MM.1S (cell line): Measurements from ENCODE around the gene JAGN1.
"Not testable (repeated sequence)": the region's sequence is repeated elsewhere in the genome, so short reads cannot be mapped to it uniquely, and the experiment has no call there.

Experiments
- DNase-seq: peaks from one replicate; pipeline ENCODE4 v3.0.0-alpha.2; 2015
- H2AFZ ChIP-seq: fragments of 300-600 bp; sonication (generic); 2 replicates; pipeline ENCODE4 v1.6.0; 2016; ENCODE audit warnings: antibody characterized with exemption, low read length
- H3F3A ChIP-seq: fragments of 300-600 bp; sonication (generic); 2 replicates; pipeline ENCODE4 v1.6.1; 2016; ENCODE audit warnings: mild to moderate bottlenecking, antibody characterized with exemption, low read length, moderate library complexity, mixed read lengths; ENCODE audit not compliant: insufficient read depth
- H3K27ac ChIP-seq: fragments of 300-600 bp; sonication (generic); 2 replicates; pipeline ENCODE4 v1.5.1; 2016; ENCODE audit warnings: mild to moderate bottlenecking, low read length
- H3K27me3 ChIP-seq: fragments of 300-600 bp; sonication (generic); replicated peaks from 2 replicates; pipeline ENCODE4 v1.6.0; 2016; ENCODE audit warnings: low read length; ENCODE audit not compliant: insufficient read depth
- H3K36me3 ChIP-seq: fragments of 300-600 bp; sonication (generic); replicated peaks from 2 replicates; pipeline ENCODE4 v1.6.1; 2016; ENCODE audit warnings: mild to moderate bottlenecking, low read length, mixed read lengths; ENCODE audit not compliant: insufficient read depth
- H3K4me1 ChIP-seq: fragments of 300-600 bp; sonication (generic); 2 replicates; pipeline ENCODE4 v1.6.1; 2016; ENCODE audit warnings: low read length, mixed read lengths
- H3K4me2 ChIP-seq: fragments of 300-600 bp; sonication (generic); 2 replicates; pipeline ENCODE4 v1.6.0; 2016; ENCODE audit warnings: low read depth, low read length
- H3K4me3 ChIP-seq: fragments of 300-600 bp; sonication (generic); 2 replicates; pipeline ENCODE4 v1.5.1; 2016; ENCODE audit warnings: low read length, mixed read lengths
- H3K79me2 ChIP-seq: fragments of 300-600 bp; sonication (generic); 2 replicates; pipeline ENCODE4 v1.6.1; 2016; ENCODE audit warnings: mixed run types, low read length, mixed read lengths
- H3K9ac ChIP-seq: fragments of 300-600 bp; sonication (generic); 2 replicates; pipeline ENCODE4 v1.6.1; 2016; ENCODE audit warnings: low read length, mixed read lengths
- H3K9me2 ChIP-seq: fragments of 300-600 bp; sonication (generic); replicated peaks from 2 replicates; pipeline ENCODE4 v1.6.1; 2016; ENCODE audit warnings: mild to moderate bottlenecking, low read length, mixed read lengths; ENCODE audit not compliant: insufficient read depth
- H3K9me3 ChIP-seq: fragments of 300-600 bp; sonication (generic); replicated peaks from 2 replicates; pipeline ENCODE4 v1.6.1; 2016; ENCODE audit warnings: mild to moderate bottlenecking, low read length, mixed read lengths; ENCODE audit not compliant: insufficient read depth
- H4K20me1 ChIP-seq: fragments of 300-600 bp; sonication (generic); 2 replicates; pipeline ENCODE4 v1.6.1; 2016; ENCODE audit warnings: mild to moderate bottlenecking, low read length, moderate library complexity, mixed read lengths; ENCODE audit not compliant: insufficient read depth
- EZH2 ChIP-seq: fragments of 300-600 bp; sonication (generic); optimal IDR thresholded peaks from 2 replicates; pipeline ENCODE3; 2017; ENCODE audit warnings: low read depth, mild to moderate bottlenecking, antibody characterized with exemption, low read length, mixed read lengths
- EZH2phosphoT487 ChIP-seq: fragments of 300-600 bp; sonication (generic); IDR thresholded peaks from 2 replicates; pipeline ENCODE4 v1.6.1; 2018; ENCODE audit warnings: antibody characterized with exemption, low read length
- TF ChIP-seq, protein P1 (sequence below): fragments of 300-600 bp; sonication (generic); IDR thresholded peaks from 2 replicates; pipeline ENCODE4 v1.5.1; 2016; ENCODE audit warnings: antibody characterized with exemption, low read length, mixed read lengths

JAGN1 gene

DNA sequence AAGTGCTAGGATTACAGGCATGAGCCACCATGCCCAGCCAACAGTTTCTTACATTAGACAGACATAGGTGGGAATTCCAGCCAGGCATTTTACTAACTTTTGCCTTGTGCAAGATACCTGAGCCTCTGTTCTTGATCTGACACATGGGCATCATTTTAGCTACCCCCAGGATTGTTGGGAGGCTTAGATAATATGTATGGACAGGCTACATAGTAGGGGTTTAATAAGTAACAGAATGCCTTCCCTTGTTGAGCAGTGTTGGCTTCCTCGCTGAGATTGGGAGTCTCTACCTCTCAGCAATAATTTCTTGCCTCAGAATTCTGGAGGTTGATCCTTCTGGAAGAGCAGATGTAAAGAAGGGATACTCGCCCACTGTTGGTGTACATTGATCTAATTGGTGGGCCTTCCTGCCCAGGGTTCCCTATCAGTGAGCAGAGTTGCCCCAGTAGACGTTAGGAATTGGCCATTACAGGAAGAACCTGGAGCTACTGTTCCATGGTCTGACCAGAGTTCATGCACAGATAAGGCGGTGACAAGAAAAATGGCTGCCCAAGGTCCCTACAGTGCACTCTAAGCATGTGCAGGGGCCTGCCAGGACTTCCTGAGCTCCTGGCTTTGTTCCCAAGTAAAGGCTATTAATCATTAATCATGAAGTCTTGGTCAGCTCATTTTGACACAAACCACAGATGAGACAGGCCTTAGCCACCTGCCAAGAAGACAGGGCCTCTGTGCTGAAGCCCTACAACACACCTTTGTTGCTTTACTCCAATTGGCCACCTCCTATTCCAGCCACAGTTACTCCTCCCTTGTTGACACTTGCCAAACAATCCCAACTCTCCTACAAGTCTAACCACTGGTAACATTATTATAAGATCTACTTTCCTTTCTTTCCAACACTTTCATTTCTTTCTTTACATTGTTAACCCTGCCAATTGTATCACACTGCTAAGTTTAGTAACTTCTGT is 7.3 kb downstream of the JAGN1 start:
- no peaks in the 10 kb centered on the region for H3K27me3 ChIP-seq
- H3K4me1 ChIP-seq: peaks cover 5% of the 10 kb centered on the region; the same call in 1 of the 2 replicates
- no peak overlapping the region for H3K4me2 ChIP-seq
- H3K79me2 ChIP-seq: peaks cover 7% of the 10 kb centered on the region
- H3K9ac ChIP-seq: no peak overlapping the region
- H2AFZ ChIP-seq: no peak overlapping the region
- no peak overlapping the region for H3K27ac ChIP-seq
- no peak for TF ChIP-seq EZH2phosphoT487
- TF ChIP-seq, protein P1, sequence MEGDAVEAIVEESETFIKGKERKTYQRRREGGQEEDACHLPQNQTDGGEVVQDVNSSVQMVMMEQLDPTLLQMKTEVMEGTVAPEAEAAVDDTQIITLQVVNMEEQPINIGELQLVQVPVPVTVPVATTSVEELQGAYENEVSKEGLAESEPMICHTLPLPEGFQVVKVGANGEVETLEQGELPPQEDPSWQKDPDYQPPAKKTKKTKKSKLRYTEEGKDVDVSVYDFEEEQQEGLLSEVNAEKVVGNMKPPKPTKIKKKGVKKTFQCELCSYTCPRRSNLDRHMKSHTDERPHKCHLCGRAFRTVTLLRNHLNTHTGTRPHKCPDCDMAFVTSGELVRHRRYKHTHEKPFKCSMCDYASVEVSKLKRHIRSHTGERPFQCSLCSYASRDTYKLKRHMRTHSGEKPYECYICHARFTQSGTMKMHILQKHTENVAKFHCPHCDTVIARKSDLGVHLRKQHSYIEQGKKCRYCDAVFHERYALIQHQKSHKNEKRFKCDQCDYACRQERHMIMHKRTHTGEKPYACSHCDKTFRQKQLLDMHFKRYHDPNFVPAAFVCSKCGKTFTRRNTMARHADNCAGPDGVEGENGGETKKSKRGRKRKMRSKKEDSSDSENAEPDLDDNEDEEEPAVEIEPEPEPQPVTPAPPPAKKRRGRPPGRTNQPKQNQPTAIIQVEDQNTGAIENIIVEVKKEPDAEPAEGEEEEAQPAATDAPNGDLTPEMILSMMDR: no peak
- TF ChIP-seq EZH2: no peak
- H3K36me3 ChIP-seq: 0 out of 2 replicates have a peak, but pooled peaks cover 1% of the 10 kb centered on the region
- no peaks in the 10 kb centered on the region for H4K20me1 ChIP-seq
- no peak for DNase-seq
- H3K4me3 ChIP-seq: no peak overlapping the region
- no peaks in the 10 kb centered on the region for H3K9me2 ChIP-seq
- H3F3A ChIP-seq: no peaks in the 10 kb centered on the region
- H3K9me3 ChIP-seq: no peaks in the 10 kb centered on the region

DNA sequence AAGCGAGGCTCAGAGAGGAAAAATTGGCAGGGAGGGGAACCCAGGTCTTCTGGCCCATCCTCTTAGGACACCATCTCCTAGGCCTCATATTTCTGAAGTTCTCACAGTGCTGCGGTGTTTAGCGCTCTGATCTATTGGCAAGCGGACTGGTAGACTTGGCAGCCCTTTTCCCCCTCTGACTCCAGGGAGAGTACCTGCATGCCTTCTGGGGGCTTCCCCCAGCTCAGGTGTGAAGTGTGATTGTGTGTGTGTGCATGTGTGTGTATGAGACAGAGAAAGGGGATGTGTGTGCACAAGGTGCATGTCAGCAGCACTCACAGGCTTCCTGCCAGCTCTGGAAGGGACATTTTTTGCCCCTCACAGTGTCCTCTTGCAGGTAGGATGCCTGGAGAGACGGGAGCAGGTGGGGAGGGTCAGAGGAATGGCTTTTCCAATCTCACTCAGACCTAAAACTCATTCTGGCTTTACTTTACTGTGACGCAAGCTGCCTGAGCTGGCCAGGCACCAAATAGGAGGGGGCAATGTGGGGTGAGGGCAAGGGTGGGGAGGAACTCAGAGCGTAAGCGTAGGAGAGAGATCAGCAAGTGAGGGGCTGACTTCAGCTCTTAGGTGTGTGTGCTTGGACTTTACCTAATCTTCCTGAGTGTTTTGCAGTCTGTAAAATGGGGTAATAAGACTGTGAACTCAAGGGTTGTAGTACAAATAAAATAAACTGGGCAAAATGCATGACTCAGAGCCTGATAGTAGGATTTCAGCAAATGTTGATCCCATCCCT is 8.2 kb downstream of the JAGN1 start:
- Histone ChIP-seq H4K20me1 (no peaks in the 10 kb centered on the region), H3K9me3 (no peaks in the 10 kb centered on the region), H3K27me3 (no peaks in the 10 kb centered on the region), H3K36me3 (no peaks in the 10 kb centered on the region), H2AFZ (no peak overlapping the region), H3K27ac (no peak overlapping the region), H3K4me1 (peaks cover 5% of the 10 kb centered on the region; the same call in 1 of the 2 replicates), H3K9ac (no peak overlapping the region), H3K9me2 (no peaks in the 10 kb centered on the region), H3K4me2 (no peak overlapping the region), H3K79me2 (no peaks in the 10 kb centered on the region), H3K4me3 (no peak overlapping the region), H3F3A (no peaks in the 10 kb centered on the region)
- TF ChIP-seq, protein P1: no peak
- TF ChIP-seq EZH2phosphoT487 (no peak), EZH2 (no peak)
- no peak for DNase-seq

DNA sequence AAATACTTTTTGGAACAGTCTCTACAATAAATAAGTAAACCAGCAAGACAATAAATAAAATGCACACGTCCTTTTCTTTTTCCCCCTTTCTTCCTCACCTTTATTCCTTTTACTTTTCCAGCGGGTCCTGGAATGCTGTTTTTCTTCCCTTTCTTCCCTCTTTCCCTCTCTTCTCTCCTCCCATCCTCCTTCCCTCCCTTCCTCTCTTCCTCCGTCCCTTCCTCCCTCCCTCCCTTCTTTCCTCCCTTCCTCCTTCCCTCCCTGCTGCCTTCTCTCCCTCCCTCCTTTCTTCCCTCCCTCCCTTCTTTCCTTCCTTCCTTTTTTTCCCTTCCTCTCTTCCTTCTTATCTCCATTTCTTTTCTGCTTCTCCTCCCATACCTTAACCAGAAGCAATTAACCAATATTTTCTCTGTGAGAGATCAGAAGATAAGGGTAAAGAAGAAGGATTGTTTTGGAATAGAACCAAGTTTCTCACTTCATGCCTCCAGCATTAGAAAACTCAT is 8.9 kb downstream of the JAGN1 start:
- Histone ChIP-seq H3K9me2 (no peaks in the 10 kb centered on the region), H3K36me3 (no peaks in the 10 kb centered on the region), H3F3A (no peaks in the 10 kb centered on the region), H3K9ac (no peak overlapping the region), H3K4me3 (no peak overlapping the region), H3K9me3 (no peaks in the 10 kb centered on the region), H2AFZ (no peak overlapping the region), H3K4me2 (no peak overlapping the region), H3K79me2 (no peaks in the 10 kb centered on the region), H4K20me1 (no peaks in the 10 kb centered on the region), H3K4me1 (peaks cover 5% of the 10 kb centered on the region; the same call in 1 of the 2 replicates), H3K27ac (no peak overlapping the region), H3K27me3 (no peaks in the 10 kb centered on the region)
- TF ChIP-seq, protein P1: no peak
- TF ChIP-seq EZH2 (no peak), EZH2phosphoT487 (no peak)
- DNase-seq: no peak

DNA sequence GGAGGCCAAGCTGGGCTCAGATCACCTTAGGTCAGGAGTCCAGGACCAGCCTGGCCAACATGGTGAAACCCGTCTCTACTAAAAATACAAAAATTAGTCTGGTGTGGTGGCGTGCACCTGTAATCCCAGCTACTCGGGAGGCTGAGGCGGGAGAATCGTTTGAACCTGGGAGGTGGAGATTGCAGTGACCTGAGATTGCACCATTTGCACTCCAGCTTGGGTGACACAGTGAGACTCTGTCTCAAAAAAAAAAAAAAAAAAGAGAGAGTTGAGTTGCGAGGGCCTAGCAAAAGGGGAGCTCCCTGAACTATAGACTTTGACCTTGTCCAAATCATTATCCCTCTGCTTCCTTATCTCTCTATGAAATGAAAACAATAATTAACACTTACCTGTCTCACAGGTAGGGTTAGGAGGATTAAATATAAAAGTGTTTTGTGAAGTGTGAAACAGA is 10.6 kb downstream of the JAGN1 start:
- not testable (repeated sequence) for H3K79me2 ChIP-seq, H3K9me3 ChIP-seq, H3K27ac ChIP-seq, H4K20me1 ChIP-seq, H3K9ac ChIP-seq, H3K9me2 ChIP-seq, H3K4me1 ChIP-seq, H3K27me3 ChIP-seq, H3K4me3 ChIP-seq, H3K36me3 ChIP-seq, H3K4me2 ChIP-seq, DNase-seq, H3F3A ChIP-seq, H2AFZ ChIP-seq
